HL-60/S4 (cell line): ENCODE measurements around the gene SKIDA1.

Experiments
- in situ Hi-C: fragments of 300-500 bp; cut with MboI; formaldehyde crosslinking; loops from 2 replicates; pipeline ENCODE4 v1.14.3; 2022; ENCODE audit warnings: low sequenced_read_pairs

Gene SKIDA1

DNA sequence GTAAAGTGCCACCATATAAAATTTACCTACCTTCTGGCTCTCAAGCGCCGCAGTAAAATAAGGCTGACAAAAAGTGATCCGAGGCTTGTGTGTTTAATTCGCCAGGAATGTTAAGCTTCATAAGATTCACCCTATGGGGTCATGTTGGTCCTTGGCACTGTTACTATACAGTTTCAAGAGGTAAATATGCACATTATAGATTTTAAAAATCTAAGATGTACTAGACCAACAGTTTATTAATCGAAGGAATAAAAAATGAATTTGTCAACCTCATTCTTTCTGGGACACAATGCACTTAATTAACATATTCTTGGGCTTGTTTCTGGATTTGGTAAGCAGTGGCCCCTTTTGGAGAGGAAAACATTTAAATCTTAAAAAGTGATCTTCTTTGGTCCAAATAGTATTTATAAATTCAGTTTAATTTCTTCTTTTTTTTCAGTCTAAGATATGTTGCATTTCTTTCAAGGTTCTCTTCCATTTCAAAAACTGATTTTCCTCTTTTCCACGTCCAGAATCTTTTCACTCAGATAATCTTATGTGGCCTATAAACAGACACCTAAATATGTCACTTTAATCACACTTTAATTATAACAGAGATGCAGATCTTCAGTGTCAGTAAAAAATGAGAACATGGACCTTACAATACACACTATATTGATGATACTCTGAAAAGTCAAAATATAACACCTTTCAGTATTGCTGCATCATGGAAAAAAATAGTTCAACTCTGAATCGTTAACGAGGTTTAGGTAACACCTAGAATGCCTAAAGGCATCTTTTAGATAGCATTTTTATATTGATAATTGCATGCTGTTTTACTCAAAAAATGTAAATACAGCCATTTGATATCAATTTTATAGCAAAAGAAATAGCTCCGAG is 3.8 kb upstream of the SKIDA1 start:
- in situ Hi-C loops, result no loop called here

DNA sequence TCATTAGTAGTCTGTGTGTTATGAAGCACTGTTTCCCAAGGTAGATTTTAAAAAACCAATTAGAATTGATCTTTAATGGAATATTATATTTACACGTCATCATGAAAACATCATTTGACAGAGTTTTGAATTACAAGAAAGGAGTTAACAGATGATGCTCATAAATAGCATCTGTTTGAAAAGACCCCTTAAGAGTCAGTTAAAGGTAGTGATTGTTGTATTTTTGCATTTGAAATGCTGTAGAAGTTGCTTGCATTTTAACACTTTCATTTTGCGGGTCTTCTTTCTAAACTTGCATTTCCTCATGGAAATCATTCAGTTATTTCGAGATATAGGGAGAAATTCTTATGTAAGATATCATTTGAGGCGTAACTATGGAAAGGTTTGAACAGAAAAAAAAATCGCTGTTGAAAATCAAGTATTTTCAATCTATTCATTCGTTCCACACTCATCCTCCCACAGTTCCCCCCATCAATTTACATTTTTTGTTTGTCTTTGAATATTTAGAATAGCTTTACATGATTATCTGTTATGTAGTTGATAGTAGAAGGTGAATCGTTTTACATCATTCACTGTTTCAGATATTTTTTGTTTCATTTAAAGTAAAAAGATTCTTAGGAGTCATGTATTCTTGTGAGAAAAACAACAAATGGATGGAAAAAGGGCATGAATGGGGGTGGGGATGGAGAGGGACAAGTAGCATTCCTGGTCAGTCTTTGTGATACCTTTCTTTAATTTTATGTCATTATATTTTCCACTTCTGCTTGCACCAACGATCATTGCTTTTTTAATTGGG is 3.0 kb upstream of the SKIDA1 start:
- in situ Hi-C loops, result no loop called here

DNA sequence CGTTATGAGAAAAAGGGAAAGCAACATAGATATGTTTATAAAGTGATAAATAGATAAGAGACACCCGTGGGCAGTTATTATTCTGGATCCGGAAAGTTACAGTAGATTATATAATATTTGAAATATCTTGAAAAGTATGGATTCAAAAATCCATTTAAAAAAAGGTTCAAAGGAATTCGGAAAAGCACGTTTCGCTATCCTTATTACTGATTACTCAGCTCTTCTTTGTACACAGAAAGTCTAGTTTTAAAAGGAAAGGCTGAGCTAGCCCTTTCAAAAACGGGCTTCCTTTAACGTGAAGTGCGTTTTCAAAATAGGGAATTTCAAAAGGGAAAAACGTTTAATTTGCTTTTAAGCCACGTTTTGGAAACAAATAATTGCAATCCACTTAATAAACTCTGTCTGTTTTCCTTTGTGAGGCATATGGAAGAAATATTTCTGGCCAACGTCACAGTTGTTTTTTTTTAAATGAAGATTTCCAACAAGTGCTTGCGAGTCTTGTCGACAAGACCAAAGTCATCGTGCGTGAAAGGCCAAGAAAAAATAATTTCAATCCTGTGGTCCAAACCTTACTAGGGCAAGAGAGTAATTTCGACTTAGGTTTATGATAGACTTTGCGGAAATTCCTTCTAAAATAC is 2.2 kb upstream of the SKIDA1 start:
- in situ Hi-C loops, result no loop called here

DNA sequence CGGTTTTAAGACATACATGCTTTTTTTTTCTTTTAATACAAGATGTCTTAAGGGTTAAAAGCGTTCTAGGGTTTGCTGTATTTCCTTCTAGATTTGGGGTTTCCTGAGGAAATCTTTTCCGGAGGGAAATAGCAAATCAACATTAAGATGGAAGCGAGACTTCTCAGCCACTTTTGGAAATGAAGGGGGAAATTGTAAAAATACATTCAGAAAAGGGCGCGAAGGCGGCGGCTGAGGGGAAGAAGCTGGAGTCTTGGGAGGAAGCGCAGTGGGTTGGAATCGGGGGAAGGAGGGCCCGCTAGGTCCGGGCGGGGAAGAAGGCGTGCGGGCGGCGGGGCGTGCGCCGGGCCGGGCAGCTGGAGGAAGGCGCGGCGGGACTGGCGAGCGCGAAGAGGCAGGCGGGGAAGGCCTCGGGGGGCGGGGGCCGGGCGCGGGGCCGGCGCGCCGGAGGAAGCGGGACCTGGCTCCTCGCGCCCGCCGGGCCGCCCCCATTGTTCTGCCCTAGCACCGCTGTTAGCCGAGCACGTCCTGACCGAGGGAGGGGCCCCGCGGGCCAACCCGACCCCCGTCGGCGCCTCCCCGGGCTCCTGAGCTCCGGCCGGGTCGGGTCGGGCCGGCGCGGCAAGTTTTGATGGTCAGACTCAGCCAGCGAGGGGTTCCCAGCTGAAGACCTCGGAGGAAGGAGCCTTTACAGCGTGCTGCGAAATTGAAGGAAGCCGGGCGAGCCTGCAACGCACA is 1.5 kb upstream of the SKIDA1 start:
- in situ Hi-C loops, result no loop called here

DNA sequence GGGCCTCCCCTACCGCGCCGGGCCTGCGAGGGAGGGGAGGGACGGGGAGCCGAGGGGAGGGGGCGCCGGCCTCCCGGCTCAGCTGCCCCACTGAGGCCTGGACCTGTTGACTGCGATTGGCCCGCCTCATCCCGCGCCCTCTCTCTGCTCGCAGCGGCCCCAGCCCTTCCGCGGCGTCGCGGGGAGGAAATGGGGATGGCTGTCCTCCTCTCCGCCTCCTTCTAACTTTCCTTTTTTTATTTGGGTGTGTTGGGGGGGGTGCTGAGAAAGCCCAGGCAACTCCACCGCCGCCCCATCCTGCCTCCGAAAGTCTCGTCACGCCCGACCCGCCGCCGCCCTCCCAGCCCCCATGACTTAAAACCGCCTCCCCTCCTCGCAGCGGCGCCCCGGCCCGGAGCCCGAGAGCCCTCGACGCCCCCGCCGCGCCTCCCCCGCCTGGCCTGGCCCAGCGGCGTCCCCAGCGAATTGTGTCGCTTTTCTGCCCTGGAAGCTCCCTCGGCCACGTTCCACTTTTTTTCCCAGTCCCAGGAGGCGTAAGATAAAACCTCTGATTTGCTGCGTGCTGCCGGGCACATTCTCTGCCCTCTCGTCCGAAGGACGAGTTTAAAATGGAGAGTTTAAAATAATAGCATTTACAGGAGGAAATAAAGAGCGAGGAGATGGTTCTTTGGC is 842 bp upstream of the SKIDA1 start:
- in situ Hi-C loops, result no loop called here

- in situ Hi-C loops, result no loop called here
Observed at GRCh38 chr10:21524526-21525366, 736 bp downstream of the SKIDA1 start.

- in situ Hi-C loops, result no loop called here
Observed at GRCh38 chr10:21524131-21524525, 1.4 kb downstream of the SKIDA1 start.

- in situ Hi-C loops, result no loop called here
Observed at GRCh38 chr10:21523557-21524008, 1.9 kb downstream of the SKIDA1 start.

DNA sequence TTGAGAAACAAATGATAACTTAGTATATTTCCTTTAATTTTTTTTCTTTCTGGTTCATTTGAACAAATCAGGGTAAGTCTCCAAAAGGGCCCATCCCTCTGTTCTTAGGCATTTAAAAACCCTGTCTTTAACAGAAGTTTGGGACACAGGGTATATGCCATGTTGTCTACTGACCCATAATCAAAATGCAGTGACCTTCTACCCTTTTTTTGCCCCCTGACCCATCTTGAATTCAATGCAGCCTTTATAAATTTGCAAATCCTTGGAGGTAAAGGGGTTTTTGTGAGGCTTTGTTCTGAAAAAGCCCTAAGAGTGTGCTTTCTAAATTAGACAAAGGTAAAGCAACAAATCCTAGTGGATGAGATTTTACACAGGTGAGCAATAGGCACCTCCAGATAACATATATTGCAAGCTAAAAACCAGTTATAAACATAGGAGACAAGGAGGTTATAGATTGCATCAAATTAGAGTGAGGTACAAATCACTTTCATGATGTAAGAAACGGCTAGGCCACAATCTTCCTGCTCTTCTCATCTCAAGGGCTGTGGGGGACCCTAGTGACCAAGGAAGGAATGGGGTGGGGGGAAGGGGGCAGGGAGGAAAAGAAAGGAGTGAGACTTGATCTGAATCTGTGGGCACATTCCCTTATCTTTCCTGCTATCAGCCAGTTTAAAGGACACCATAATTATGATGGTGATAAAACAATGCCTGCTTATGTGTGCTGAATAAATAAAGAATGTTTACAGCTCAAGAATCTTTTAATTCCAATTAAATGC is 2.7 kb downstream of the SKIDA1 start:
- in situ Hi-C loops, result no loop called here

- in situ Hi-C loops, result no loop called here
Observed at GRCh38 chr10:21521751-21522533, 3.5 kb downstream of the SKIDA1 start.

DNA sequence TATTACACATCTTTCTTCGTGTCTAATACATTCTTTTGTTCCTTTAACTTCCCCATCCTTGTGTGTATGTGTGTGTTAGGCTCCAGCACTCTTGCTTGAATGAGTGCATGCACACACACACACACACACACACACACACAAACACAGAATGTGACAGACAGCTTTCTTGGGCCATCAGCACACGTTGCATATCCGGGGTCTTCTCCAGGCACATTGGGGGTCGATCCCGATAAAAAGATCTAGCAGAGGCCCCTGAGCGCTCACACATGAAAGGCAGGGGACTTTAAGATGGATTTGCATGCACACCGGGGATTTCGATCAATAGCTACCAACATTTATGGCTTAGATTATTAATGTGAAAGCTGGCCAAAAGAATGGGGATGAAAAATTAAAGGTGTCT is 4.5 kb downstream of the SKIDA1 start:
- in situ Hi-C loops, result no loop called here

DNA sequence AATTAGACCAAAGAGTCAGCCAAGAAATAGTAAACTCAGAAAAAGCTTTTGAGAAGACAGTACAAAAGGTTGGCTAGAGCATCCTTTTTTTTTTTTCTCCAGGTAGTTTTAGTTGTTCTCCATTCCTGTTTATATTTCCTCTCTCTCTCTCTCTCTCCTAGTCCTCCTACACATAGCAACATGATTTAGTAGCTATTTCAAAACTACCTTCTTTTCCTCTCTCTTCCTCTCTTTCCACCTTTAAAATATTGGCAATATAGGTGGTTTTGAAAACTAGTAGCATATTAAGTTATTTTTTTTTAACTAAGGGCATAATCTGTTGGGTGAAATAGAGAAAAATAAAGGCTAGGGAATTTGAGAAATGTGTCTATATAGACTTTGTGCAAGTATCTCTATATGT is 5.0 kb downstream of the SKIDA1 start:
- in situ Hi-C loops, result no loop called here

DNA sequence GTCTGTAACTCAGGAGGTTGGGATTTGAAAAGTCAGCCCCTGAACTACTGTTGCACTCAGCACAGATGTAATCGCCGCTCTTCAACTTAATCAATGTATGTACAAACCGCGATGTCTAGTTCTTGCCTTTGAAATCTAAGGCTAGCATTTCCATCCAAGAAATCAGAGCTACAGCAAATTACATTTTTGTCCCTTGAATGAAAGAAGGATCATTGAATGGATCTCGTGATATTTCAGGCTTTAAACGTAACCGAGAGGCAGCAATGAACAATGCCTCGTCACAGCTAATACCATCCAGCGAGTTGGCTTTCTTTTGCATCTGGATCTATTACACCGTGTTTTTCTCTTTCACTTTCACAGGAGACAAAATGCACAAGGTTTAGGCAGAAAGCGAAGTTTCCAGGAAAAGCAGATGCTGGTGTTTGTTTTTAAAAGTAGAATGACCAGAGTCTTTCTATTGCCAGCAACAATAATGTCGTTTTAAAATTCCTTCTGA is 5.5 kb downstream of the SKIDA1 start:
- in situ Hi-C loops, result no loop called here

DNA sequence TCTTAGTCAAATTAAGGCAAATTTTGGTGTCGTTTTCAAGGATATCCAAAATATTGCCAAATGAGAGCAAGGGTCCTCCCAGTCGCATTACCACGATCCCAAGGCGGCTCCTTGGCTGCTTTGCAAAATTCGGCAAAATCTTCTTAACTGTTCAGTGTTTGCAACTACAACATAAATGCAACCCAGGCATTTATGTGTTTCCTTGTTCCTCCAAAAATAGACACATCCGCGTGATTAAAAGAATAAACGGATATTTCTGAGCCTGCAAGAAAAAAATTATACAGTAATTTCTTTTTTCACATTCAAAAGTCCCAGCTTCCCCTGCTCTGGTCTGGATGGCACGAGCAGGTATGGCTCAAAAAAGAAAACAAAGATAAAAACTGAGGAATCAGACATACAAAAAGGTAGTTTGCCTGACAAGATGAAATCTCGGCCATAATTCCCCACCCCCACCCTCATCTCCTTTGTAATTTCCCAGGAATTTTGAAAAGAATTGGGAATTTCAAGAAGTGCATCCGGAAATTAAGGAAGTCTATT is 6.0 kb downstream of the SKIDA1 start:
- in situ Hi-C loops, result no loop called here

- in situ Hi-C loops, result no loop called here
Observed at GRCh38 chr10:21518641-21519396, 6.7 kb downstream of the SKIDA1 start.

DNA sequence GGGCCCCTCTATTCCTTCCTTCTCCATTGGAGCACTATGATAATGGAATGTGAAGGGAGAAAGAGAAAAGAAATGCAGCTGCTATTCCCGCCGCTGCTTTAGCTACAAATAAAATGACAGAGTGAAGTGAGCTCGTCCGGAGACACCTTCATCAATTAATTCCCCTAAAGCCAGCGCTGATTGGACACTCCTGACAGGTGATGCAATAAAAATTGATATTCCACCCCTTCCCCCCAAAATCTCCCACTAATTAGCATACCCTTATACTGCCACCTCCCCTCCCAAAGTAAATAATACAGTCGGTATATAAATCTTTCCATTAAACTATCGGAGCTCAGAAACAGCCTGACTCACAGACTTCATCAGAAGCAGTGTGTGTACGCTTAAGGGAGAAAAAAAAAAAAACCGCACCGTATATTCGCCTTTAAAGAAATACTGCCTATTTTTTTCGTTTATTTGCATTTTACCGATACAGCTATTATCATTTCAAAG is 7.3 kb downstream of the SKIDA1 start:
- in situ Hi-C loops, result no loop called here
